Measurements from ENCODE around the gene MEGF6.

The MEGF6 gene

DNA sequence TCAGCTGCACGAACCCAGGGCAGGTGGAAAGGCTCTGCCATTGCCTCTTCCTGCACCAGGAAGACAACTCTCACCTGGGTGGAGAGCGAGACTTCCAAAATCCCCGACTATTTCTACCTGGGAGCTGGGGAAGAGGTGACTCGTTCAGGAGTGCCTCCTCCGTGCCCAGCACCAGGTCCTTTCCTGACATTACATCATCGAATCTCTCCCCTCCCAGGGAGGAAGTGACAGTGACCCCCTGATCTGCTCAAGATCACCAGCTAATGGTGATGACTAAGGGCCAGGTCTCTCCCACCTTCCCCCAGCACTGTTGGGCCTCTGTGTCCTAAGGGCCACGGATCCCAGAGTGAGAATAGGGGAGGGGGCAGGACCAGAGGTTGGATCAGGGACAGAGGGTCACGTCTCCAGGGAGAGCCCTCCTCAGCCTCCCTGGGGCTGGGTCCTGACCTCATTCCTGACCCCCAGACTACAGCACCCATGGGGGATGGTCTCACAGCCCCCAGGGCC is 6.8 kb downstream of the MEGF6 start:
- H3K4me3 ChIP-seq (replicated peaks; ENCODE audit: low read depth, low read length), result no peak overlapping the region
- TF ChIP-seq CTCF (IDR thresholded peaks at IDR 0.05; ENCODE audit: low read depth, low read length, missing control alignments), result no peak
- DNase-seq (ENCODE audit: extremely low read depth, low read depth), result no peak

DNA sequence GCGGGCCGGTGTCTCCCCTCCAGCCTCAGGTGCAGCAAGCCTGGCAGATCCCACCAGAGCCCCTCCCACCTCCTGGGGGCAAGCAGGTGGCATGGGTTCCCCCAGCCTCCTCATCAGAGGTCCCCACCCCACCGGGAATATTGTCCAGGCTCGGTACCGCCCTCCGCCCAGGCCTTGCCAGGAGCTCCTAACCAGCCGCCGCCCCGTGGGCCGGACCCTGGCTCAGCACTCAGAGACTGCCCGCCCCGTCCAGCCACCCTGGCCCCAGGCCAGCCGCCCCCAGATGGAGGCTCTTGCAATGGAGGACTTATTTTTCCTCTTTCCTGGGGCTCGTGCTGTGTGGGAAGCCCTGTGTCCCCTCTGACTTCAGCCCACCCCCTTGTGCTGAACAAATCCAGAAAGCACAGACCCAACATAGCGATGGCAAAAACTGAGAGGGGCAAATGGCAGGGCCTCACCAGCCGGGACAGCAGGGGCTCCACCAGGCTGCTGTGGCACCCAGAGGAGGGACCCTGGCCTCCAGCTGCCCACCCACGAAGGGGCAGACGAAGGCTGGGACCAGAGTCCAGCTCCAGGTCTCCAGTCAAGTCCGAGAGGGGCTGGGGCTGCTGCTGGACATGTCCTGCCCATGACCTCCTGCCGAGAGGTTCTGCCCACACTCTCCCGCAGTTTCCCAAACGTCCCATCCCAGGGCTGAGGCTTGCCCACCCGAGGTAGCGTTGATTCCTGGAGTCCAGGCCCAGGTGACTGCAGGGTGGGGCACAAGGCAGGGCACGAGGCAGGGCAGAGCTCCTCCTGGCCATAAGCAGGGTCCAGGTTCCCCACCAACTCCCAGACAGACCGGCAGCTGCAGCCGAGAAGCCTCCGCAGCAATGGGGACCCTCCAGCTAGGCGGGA is 7.5 kb downstream of the MEGF6 start:
- no peak overlapping the region for H3K4me3 ChIP-seq (replicated peaks; ENCODE audit: low read depth, low read length)
- no peak for DNase-seq (ENCODE audit: extremely low read depth, low read depth)
- no peak for TF ChIP-seq CTCF (IDR thresholded peaks at IDR 0.05; ENCODE audit: low read depth, low read length, missing control alignments)

GRCh38 chr1:3603156-3603555 is 8.2 kb downstream of the MEGF6 start:
- no peak overlapping the region for H3K4me3 ChIP-seq (replicated peaks; ENCODE audit: low read depth, low read length)
- no peak for DNase-seq (ENCODE audit: extremely low read depth, low read depth)
- no peak for TF ChIP-seq CTCF (IDR thresholded peaks at IDR 0.05; ENCODE audit: low read depth, low read length, missing control alignments)

- TF ChIP-seq CTCF (IDR thresholded peaks at IDR 0.05; ENCODE audit: low read depth, low read length, missing control alignments), result no peak
- H3K4me3 ChIP-seq (replicated peaks; ENCODE audit: low read depth, low read length), result no peak overlapping the region
- no peak for DNase-seq (ENCODE audit: extremely low read depth, low read depth)
Measured at GRCh38 chr1:3602375-3602774, 8.9 kb downstream of the MEGF6 start.

DNA sequence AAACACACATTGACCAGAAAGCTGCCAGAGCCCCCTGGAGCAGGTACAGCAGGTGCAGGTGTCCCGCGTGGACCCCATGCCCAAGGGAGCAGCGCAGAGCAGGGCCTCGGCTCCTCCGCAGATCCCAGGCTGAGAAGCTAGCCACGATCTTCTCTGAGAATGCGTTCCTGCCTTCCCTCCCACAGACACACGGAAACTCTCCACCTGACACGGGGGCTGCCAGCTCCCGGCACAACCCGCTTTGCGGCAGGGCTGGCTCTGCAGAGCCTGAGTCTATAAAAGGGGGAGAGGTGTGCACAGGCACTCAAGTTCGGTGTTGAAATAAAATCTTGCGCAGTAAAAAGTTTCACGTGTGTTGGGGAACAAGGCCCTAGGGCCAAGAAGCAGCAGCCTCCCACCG is 9.6 kb downstream of the MEGF6 start:
- TF ChIP-seq CTCF (IDR thresholded peaks at IDR 0.05; ENCODE audit: low read depth, low read length, missing control alignments), result no peak
- H3K4me3 ChIP-seq (replicated peaks; ENCODE audit: low read depth, low read length), result no peak overlapping the region
- no peak for DNase-seq (ENCODE audit: extremely low read depth, low read depth)

DNA sequence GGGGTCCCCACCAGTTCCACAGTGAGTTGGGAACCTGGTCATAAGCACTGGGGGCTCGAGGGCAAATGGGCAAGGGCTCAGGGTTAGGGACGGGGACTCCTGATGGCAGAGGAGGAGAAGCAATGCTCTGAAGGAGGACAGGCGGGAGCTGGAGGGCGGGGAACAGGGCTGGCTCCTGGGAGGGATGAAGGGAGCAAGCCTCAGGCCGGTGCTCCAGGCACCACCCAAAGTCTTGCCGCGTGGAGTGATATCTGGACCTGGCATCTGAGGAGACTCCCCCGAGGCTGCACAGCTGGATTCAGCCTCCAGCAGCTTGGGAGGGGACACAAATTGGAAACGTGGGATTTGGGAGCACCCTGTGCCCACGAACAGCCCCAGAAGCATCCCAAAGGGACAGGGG is 11.0 kb downstream of the MEGF6 start:
- no peak overlapping the region for H3K4me3 ChIP-seq (replicated peaks; ENCODE audit: low read depth, low read length)
- no peak for DNase-seq (ENCODE audit: extremely low read depth, low read depth)
- no peak for TF ChIP-seq CTCF (IDR thresholded peaks at IDR 0.05; ENCODE audit: low read depth, low read length, missing control alignments)

Data from HFF-Myc (cell line).